Prostate gland (tissue), 2 donors: ENCODE measurements around the gene SEMA6B. TPM values are rescaled to one million over a fixed set of nuclear protein-coding genes. Genes with fewer than 3 reads are reported as not detected.

Experiments used
- DNase-seq: peaks from one replicate; pipeline ENCODE4 v3.0.0-alpha.2; 2019; ENCODE audit warnings: low spot score
- H3K27ac ChIP-seq, 2 donors: fragments of 200-600 bp; sonication (generic); 2 replicates each; pipeline ENCODE4 v1.5.1; 2017 to 2019
- H3K27me3 ChIP-seq: fragments of 200-600 bp; sonication (generic); replicated peaks from 2 replicates; pipeline ENCODE4 v1.5.1; 2019; ENCODE audit not compliant: insufficient read depth
- H3K36me3 ChIP-seq, 2 donors: fragments of 200-600 bp; sonication (generic); 1 replicate in 1 of 2; 2 replicates in 1 of 2; pipeline versions ENCODE4 v1.5.1 to v1.8.1; 2017 to 2019
- H3K4me1 ChIP-seq: fragments of 200-600 bp; sonication (generic); replicated peaks from 2 replicates; pipeline ENCODE4 v1.5.1; 2019
- H3K4me3 ChIP-seq, 2 donors: fragments of 200-600 bp; sonication (generic); 2 replicates each; pipeline ENCODE4 v1.5.1; 2017 to 2019
- H3K9me3 ChIP-seq: fragments of 200-600 bp; sonication (generic); 2 replicates; pipeline ENCODE4 v1.5.1; 2017
- CTCF ChIP-seq, 4 experiments: fragments of 200-600 bp in 2 of 4; fragments of 450-650 bp in 2 of 4; sonication (generic) in 2 of 4; IDR thresholded peaks; 1 replicate in 3 of 4; 2 replicates in 1 of 4; pipeline ENCODE4 v1.5.1; 2016 to 2019; ENCODE audit warnings: antibody characterized with exemption in 4 of 4, mild to moderate bottlenecking in 2 of 4, moderate library complexity in 2 of 4
- POLR2A ChIP-seq: fragments of 450-650 bp; IDR thresholded peaks from one replicate; pipeline ENCODE4 v1.6.1; 2016; ENCODE audit warnings: antibody characterized with exemption, mild to moderate bottlenecking
- POLR2AphosphoS5 ChIP-seq: sonication (generic); formaldehyde crosslinking; IDR thresholded peaks from one replicate; pipeline ENCODE4 v1.6.1; 2017; ENCODE audit warnings: antibody characterized with exemption
- WGBS: methylation state at CpG from one replicate; pipeline ENCODE4 v1.1.5; 2018; 5-methylcytosine and 5-hydroxymethylcytosine counted together
- intact Hi-C: fragments of 100-400 bp; cut with DNase I; formaldehyde crosslinking; loops from one replicate; pipeline ENCODE4 v1.14.2; 2022
- total RNA-seq, 2 donors: library from RNA; depleted of rRNA; stranded (reverse); fragments of >200 nt; gene quantifications; one replicate each; pipeline ENCODE4 v1.1.0, GENCODE V29; 2016

The SEMA6B gene
- total RNA-seq, 2 donors from 2014 or later, result 4.3 to 7.8 TPM

DNA sequence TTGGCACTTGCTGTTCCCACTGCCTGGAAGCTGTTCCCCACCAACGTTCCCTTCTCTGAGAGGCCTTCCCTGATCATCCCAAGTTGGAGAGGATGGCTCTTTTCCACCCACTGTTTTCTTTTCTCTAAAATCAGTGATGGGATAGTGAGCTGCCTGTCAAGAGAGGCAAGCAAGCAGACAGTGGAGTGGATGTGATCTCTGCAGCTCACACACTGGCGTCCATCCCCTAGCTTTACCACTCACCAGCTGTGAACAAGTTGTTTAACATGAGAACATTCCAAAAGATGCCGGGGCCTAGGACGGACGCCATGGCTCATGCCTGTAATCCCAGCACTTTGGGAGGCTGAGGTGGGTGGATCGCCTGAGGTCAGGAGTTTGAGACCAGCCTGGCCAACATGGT, 28.0 kb upstream of the SEMA6B start:
- Histone ChIP-seq H3K4me3 (no peak overlapping the region), H3K27ac (no peak overlapping the region), H3K4me1 (peaks cover 6% of the 10 kb centered on the region), H3K36me3 (no peaks in the 10 kb centered on the region), H3K27me3 (peaks cover 8% of the 10 kb centered on the region), H3K9me3 (no peaks in the 10 kb centered on the region)
- intact Hi-C loops, result no loop called here
- WGBS, result 86% methylated on average over 6 of the region's 6 CpGs
- TF ChIP-seq POLR2AphosphoS5, result no peak
- no peak for TF ChIP-seq CTCF (IDR thresholded peaks at IDR 0.05)
- TF ChIP-seq POLR2A, result no peak
- DNase-seq, result no peak

DNA sequence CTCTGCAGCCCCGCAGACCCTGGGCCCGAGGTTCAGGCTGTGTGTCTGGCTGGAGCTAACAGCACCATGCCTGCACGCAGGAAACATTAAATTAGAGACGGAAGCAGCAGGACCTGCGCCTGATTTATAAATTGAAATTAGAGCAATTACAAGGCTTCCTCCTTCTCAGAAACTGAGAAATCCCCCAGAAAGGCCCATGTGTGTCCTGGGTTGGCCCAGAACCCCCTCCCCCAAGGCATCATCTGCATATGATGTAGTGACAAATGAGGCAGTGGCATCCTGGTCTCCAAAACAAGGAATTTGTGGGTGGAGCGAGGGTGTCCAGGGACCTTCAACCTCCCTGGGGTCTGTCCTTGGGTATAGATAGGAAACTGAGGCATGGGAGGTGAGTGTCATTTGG, 27.2 kb upstream of the SEMA6B start:
- TF ChIP-seq POLR2AphosphoS5 (no peak), CTCF (IDR thresholded peaks at IDR 0.05) (no peak), POLR2A (no peak)
- Histone ChIP-seq H3K27ac (no peak overlapping the region), H3K36me3 (no peaks in the 10 kb centered on the region), H3K9me3 (no peaks in the 10 kb centered on the region), H3K4me3 (no peak overlapping the region), H3K27me3 (peaks cover 8% of the 10 kb centered on the region), H3K4me1 (peaks cover 6% of the 10 kb centered on the region)
- 92% methylated on average over 6 of the region's 6 CpGs for WGBS
- no peak for DNase-seq
- intact Hi-C loops, result no loop called here

GRCh38 chr19:4586245-4586644, 26.8 kb upstream of the SEMA6B start:
- no peaks in the 10 kb centered on the region for H3K36me3 ChIP-seq

DNA sequence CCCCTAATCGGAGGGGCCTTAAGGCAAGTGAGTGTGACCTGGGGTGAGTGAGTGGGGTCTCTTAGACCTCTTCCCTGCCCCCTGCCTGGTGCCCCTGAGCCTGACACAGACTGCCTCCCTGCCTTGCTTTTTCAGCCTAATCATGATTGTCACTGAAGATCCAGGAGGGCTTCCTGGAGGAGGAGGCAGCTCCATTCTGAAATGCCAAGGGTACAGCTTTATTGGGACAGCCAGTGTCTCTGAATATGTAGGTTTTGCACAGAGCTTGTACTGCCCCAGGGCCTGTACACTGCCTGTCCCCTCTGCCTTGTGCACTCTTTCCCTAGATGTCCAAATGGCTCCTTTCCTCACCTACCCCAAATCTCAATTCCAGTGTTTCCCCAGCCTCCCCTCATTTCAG, 26.1 kb upstream of the SEMA6B start:
- WGBS, result 100% methylated on average over 1 of the region's 1 CpG

More at GRCh38 chr19:4586245-4586644, 26.8 kb upstream of the SEMA6B start:
- Histone ChIP-seq H3K27ac (no peak overlapping the region), H3K4me1 (peaks cover 6% of the 10 kb centered on the region), H3K27me3 (peaks cover 8% of the 10 kb centered on the region), H3K9me3 (no peaks in the 10 kb centered on the region), H3K4me3 (no peak overlapping the region)
- DNase-seq, result no peak
- intact Hi-C loops, result no loop called here
- 51% methylated on average over 6 of the region's 6 CpGs for WGBS
- TF ChIP-seq POLR2A, result no peak
- TF ChIP-seq POLR2AphosphoS5, result no peak
- no peak for TF ChIP-seq CTCF (IDR thresholded peaks at IDR 0.05)

More for the DNA sequence above, 26.1 kb upstream of the SEMA6B start:
- Histone ChIP-seq H3K27ac (no peak overlapping the region), H3K36me3 (no peaks in the 10 kb centered on the region), H3K4me3 (no peak overlapping the region), H3K9me3 (no peaks in the 10 kb centered on the region), H3K4me1 (peaks cover 6% of the 10 kb centered on the region), H3K27me3 (peaks cover 13% of the 10 kb centered on the region)
- no peak for DNase-seq
- intact Hi-C loops, result no loop called here
- TF ChIP-seq CTCF (IDR thresholded peaks at IDR 0.05), result no peak
- TF ChIP-seq POLR2AphosphoS5, result no peak
- TF ChIP-seq POLR2A, result no peak
